ENCODE data around the gene GOSR2.

GOSR2 gene

GRCh38 chr17:46922804-46923635 lies at the start of gene GOSR2:
Gene GOSR2 (plus strand): TSS chr17:46923160. CDS start chr17:46923193, 33 bp downstream.
- peak; percentile 86 for DNase-seq

DNA sequence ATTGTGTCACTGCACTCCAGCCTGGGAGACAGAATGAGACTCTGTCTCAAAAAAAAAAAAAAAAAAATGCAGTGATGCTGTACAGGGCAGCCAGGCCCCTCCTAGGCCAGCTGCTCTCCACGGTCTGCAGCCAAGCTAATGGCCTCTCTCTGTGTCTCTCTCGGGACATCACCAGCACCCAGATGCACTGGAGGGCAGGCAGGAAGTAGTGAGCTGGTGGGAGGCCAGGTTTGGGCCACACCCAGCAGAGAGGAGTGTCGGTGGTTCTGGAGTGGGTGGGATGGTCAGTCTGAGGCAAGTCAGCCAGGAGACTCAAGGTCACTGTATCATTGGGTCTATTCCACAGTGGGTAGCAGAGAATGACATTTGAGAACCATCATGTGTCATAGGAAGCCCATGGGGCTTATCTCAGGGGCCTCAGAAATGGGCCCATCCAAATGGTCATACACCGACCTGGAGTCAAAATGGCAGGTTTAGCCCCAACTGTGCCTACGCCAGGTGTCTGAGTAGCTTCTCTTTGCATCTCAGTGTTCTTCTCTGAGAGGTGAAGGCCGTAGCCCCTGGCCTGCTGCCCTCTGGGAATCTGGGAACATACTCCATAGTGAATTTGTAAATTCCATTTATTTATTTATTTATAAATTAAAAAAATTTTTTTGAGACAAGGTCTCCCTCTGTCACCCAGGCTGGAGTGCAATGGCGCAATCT lies 48.9 kb upstream of the GOSR2 start:
- DNase-seq, result no peak

DNA sequence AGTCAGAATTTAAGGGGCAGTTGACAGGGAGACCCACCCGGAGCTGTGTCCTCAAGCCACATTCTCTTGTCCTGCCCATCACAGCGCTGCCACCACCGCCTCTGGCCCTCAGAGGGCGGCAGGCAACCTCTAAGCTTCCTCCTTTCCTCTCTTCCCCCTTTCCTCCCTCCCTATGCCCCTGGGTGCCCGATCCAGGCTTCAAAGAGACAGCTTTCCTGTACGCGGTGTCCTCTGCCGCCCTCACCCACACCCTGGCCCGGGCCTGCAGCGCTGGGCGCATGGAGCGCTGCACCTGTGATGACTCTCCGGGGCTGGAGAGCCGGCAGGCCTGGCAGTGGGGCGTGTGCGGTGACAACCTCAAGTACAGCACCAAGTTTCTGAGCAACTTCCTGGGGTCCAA lies 48.1 kb upstream of the GOSR2 start:
- DNase-seq, result no peak

- DNase-seq, result no peak
Measured at GRCh38 chr17:46875849-46876352, 47.1 kb upstream of the GOSR2 start.

- DNase-seq, result no peak
Measured at GRCh38 chr17:46876353-46876887, 46.5 kb upstream of the GOSR2 start.

GRCh38 chr17:46876926-46877325 lies 46.0 kb upstream of the GOSR2 start:
- no peak for DNase-seq

GRCh38 chr17:46877466-46877865 lies 45.5 kb upstream of the GOSR2 start:
- DNase-seq, result no peak

GRCh38 chr17:46878055-46878454 lies 44.9 kb upstream of the GOSR2 start:
- DNase-seq, result no peak

DNA sequence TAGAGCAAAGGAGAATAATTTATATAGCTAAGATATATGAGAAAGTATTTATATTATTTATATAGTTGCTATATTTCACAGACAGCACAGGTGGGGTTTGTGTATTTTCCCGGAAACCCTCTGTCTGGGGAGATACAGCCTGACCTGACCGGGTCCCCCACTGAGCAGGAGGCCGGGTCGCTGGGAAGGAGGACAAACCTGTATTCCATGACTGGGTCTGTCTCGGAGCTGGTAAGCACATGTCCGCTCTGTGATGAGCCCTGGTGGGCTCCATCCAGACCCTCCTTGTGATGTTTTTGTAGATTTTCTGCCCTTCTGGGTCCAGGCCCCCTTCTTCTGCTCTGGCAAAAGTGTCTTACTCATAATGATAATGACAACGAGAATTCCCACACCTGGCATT lies 43.9 kb upstream of the GOSR2 start:
- no peak for DNase-seq

DNA sequence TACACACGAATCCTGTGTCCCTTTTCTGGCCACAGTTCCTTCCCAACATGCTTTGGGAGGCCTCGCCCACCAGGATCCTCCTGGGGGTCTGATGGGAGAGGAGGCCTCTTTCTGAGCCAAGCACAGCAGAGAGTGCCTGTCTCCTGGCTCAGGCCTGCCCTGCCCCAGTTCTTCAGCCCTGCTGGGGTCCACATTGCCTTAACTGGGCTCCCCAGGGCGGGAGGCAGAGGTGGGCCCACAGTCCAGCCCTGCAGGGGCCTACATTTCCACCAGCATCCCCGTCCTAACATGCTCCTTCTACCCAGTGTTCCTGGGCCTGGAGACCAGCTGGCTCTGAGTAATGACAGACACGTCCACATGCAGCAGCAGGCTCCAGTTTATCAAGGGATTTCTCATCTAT lies 41.9 kb upstream of the GOSR2 start:
- no peak for DNase-seq

DNA sequence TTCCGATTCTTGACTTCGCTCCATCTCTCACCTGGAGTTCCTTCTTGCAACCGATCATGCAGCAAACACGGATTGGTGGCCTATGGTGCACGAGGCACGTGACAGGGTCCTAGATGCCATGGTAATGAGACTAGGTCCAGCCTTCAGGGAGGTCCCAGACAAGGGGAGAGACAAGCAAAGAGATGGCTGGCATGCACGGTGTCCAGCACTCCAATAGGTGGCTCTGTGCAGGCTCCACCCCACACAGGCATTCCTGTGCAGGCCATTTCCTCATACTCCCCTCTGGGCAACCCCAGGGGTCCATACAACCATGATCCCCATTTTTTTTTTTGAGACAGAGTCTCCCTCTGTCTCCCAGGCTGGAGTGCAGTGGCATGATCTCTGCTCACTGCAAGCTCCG lies 40.3 kb upstream of the GOSR2 start:
- DNase-seq, result no peak

DNA sequence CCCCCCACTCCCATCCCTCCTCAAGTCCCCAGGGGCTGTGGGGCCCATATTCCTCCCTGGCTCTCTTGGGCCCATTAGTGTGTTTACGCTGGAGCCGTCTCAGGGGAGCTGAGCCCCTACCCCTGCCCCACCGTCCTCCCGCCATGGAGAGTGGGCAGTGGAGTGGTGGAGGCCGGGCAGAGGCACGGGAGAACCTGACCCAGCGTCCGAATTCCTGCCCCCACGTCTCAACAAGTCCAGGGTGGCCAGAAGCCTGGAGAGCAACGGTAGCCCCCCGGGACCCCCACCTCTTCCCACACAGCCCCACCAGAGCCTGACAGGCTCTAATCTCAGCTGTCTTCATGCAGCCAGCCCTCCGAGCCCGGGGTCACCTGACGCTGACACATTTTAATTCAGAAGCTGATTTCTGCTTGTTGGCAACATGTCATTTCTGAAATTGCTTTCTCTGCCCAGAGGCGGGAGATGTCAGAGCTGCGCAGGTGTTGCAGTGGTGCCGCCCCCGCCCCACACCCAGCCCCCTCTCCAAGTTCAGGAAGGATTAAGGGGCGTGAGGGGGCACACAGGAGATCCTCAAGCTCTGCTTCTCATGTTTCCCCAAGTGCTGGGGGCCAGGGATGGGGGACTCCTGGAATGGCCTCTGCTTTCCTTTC lies 39.0 kb upstream of the GOSR2 start:
- DNase-seq, result no peak

DNA sequence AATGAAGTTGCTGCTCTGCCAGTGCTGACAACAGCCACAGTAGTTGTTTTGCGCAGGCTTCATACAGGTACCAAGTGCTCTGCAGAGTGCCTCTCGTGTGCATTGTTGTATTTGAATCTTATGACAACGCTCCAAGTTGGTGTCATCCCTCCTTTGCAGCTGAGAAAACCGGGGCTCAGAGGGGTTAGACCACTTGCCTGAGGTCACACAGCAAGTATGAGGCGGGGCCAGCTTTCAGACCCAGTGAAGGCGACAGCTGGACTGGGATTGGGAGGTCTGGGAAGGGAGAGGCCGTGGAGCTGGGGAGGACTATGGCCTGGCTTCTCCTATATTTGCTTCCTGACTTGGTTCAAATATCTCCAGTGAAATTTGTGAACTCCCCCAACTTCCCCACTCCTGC lies 38.4 kb upstream of the GOSR2 start:
- DNase-seq, result no peak

DNA sequence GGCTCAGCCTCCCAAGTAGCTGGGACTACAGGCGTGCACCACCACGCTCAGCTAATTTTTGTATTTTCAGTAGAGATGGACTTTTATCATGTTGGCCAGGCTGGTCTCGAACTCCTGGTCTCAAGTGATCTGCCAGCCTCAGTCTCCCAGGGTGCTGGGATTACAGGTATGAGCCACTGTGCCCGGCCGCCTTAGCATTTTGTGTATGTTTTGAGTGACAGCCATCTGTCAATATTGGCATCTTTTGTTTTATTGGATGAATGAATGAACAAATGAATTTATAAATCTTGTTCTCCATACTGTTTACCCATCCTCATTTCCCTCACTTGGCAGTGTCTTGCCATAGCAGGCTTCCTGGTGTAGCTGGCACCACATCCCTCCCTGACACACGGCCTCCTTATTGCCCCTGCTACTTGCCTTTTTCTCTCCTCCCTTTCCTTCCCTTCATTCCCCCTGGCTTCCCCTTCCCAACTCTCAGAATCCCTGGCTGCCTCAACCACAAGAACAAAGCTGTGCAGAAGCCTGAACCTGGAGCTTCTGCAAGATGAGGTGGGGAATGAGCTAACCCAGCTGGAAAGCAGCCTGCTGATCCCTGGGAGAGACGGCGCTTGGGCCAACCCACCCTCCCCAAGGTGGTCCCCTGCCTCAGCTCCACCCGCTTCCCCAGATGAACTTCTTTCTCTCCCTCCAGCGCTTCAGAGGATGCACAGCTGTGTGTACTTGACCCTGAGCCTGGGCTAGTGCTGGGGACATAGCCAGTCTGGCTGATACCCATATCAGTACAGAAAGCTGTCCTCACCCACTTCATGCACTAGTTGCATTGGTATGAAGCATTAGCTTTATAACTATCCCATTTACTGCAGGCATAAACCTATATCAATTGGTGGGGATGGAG lies 37.3 kb upstream of the GOSR2 start:
- no peak for DNase-seq

DNA sequence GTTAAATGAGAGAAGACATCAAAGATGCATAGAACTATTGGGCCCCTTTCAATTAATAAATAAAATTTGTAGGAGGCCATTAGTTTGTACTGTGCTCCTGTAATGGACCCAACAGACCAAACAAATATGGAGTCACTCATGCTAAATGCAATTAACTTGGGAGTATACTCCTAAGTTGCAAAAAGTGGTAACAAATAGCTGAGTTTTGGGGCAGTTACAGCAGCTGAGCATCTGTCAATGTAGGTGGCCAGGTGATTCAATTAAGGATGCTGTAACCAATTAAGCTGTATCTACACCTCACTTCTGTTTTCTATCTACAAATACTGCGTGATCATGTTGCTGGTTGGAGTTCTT lies 36.7 kb upstream of the GOSR2 start:
- no peak for DNase-seq

- no peak for DNase-seq
Measured at GRCh38 chr17:46887717-46888116, 35.2 kb upstream of the GOSR2 start.

- DNase-seq, result no peak
Measured at GRCh38 chr17:46888727-46889126, 34.2 kb upstream of the GOSR2 start.

- DNase-seq, result no peak
Measured at GRCh38 chr17:46889519-46889918, 33.4 kb upstream of the GOSR2 start.

GRCh38 chr17:46889992-46890564 lies 32.9 kb upstream of the GOSR2 start:
- DNase-seq, result no peak

GRCh38 chr17:46890638-46891037 lies 32.3 kb upstream of the GOSR2 start:
- no peak for DNase-seq

DNA sequence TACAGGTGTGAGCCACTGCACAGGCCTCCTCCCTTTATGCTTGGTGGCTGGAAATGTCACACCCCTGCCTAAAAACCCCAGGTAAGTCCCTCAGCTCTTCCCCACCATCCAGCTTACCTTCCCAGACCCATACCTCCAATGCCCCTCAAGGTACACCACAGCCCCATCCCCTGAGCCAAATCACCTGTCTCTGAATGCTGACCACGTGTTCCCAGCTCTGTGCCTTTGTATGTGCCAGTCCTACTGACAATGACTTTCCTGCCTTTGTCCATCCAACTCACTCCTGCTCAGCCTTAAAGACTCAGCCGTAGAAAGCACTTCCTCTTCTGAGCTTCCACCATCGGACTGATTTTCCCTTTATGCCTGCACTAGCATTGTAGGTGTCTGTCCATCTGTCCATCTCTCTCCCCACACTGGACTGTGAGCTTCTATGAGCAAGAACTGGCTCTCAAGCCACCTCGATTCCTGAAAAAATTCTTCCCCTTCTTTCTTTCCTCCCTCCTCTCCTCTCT lies 30.7 kb upstream of the GOSR2 start:
- no peak for DNase-seq

DNA sequence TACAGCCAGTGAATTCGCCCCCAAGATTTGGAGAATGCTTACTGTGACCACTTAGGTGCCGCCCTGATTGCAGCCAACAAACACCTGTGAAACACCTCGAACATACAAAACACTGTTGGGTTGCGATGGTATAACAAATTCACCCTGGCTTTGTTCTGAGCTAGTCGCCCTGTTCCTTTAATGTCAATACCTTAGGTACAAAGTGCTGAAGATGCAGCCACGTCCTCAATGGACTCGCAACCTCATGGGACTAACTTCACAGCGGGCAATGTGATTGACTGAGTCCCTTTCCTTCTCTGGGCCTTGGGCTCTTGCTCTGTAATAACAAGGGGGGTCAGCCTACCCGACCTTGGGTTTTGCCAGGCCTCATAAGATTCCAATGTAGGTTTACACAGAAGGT lies 28.9 kb upstream of the GOSR2 start:
- no peak for DNase-seq

Measured in CD4-positive, alpha-beta T cell treated with Interleukin-4 for 4 hours (primary cell).